Neural progenitor cell (in vitro differentiated cells): ENCODE data around the gene SPATA12. TPM values are rescaled to one million over a fixed set of nuclear protein-coding genes. Genes with fewer than 3 reads are reported as not detected.
A peak's percentile ranks its signal among the peaks of the same experiment; 100 is the strongest.

Source experiments
- DNase-seq: peaks from one replicate; pipeline ENCODE4 v3.0.0-alpha.2; 2016; ENCODE audit warnings: low spot score
- H2AFZ ChIP-seq: fragments of 200-600 bp; sonication (generic); replicated peaks from 2 replicates; pipeline ENCODE4 v1.6.1; 2016; ENCODE audit warnings: antibody characterized with exemption
- H3F3A ChIP-seq: fragments of 200-600 bp; sonication (generic); 2 replicates; pipeline ENCODE4 v1.6.1; 2016; ENCODE audit warnings: antibody characterized with exemption, low read depth
- H3K27ac ChIP-seq: fragments of 200-600 bp; sonication (generic); 2 replicates; pipeline ENCODE4 v1.5.1; 2016; ENCODE audit warnings: mild to moderate bottlenecking
- H3K27me3 ChIP-seq: fragments of 200-600 bp; sonication (generic); 2 replicates; pipeline ENCODE4 v1.6.1; 2016; ENCODE audit warnings: mild to moderate bottlenecking, moderate library complexity
- H3K36me3 ChIP-seq: fragments of 200-600 bp; sonication (generic); 2 replicates; pipeline ENCODE4 v1.5.1; 2016
- H3K4me1 ChIP-seq: fragments of 200-600 bp; sonication (generic); 2 replicates; pipeline ENCODE4 v1.6.1; 2016; ENCODE audit warnings: mixed run types
- H3K4me2 ChIP-seq: fragments of 200-600 bp; sonication (generic); 2 replicates; pipeline ENCODE4 v1.6.1; 2016
- H3K4me3 ChIP-seq: fragments of 200-600 bp; sonication (generic); 2 replicates; pipeline ENCODE4 v1.5.1; 2016
- H3K79me2 ChIP-seq: fragments of 200-600 bp; sonication (generic); 2 replicates; pipeline ENCODE4 v1.6.1; 2016; ENCODE audit warnings: low read depth
- H3K9ac ChIP-seq: fragments of 200-600 bp; sonication (generic); 2 replicates; pipeline ENCODE4 v1.6.1; 2016
- H3K9me3 ChIP-seq: fragments of 200-600 bp; sonication (generic); 2 replicates; pipeline ENCODE4 v1.5.1; 2016; ENCODE audit warnings: low read depth
- H4K20me1 ChIP-seq: fragments of 200-600 bp; sonication (generic); 2 replicates; pipeline ENCODE4 v1.6.1; 2016; ENCODE audit warnings: low read depth
- H3K27ac Mint-ChIP-seq: 3 replicates; pipeline ENCODE4 v1.8.0; 2021; ENCODE audit warnings: mixed read lengths
- H3K27me3 Mint-ChIP-seq: 2 replicates; pipeline ENCODE4 v1.8.0; 2022; ENCODE audit warnings: low read depth, mild to moderate bottlenecking, inconsistent platforms, moderate library complexity, mixed read lengths; ENCODE audit not compliant: insufficient read depth
- H3K36me3 Mint-ChIP-seq: 3 replicates; pipeline ENCODE4 v1.8.0; 2021; ENCODE audit warnings: mixed read lengths
- H3K4me1 Mint-ChIP-seq: 3 replicates; pipeline ENCODE4 v1.8.0; 2021; ENCODE audit warnings: mixed read lengths
- H3K4me3 Mint-ChIP-seq: 3 replicates; pipeline ENCODE4 v1.8.0; 2021; ENCODE audit warnings: mild to moderate bottlenecking, moderate library complexity, mixed read lengths
- H3K9me3 Mint-ChIP-seq: 3 replicates; pipeline ENCODE4 v1.8.0; 2020; ENCODE audit warnings: mixed read lengths
- EZH2 ChIP-seq: fragments of 200-600 bp; sonication (generic); IDR thresholded peaks from 2 replicates; pipeline ENCODE4 v1.6.1; 2017; ENCODE audit warnings: antibody characterized with exemption, mild to moderate bottlenecking, moderate library complexity
- EZH2phosphoT487 ChIP-seq: fragments of 200-600 bp; sonication (generic); IDR thresholded peaks from 2 replicates; pipeline ENCODE4 v1.6.1; 2017; ENCODE audit warnings: antibody characterized with exemption
- total RNA-seq: library from RNA; depleted of rRNA; stranded (reverse); fragments of >200 nt; gene quantifications from 2 replicates; pipeline ENCODE4 v1.2.3, GENCODE V29; 2015; ENCODE audit warnings: low replicate concordance
- TF ChIP-seq, protein P1 (sequence below): fragments of 200-600 bp; sonication (generic); IDR thresholded peaks from 2 replicates; pipeline ENCODE4 v1.5.1; 2017; ENCODE audit warnings: antibody characterized with exemption, mild to moderate bottlenecking

The SPATA12 gene
- total RNA-seq, 1 donor from 2014 or later, result 0.17 TPM

DNA sequence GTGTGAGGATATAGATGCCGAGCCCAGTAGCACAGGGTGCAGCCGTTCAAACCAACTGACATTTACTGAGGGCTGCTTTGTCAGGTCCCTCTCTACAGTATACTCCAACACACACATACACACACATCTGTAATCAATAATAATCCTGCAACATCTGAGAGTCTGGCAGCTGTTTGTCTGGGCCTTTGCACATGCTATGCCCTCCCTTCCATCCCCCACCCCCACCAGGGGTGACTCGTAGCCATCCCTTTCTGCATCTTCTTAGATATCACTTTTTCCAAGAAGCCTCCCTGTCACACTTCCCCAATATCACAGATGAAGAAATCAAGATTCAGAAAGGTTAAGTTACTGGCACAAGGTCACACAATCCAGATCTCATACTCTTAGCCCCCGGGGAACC is 13.7 kb downstream of the SPATA12 start:
- Mint-ChIP-seq H3K27ac (no peak overlapping the region), H3K4me3 (no peak overlapping the region), H3K4me1 (peaks cover 14% of the 10 kb centered on the region), H3K27me3 (peaks cover 7% of the 10 kb centered on the region), H3K9me3 (peaks cover 5% of the 10 kb centered on the region), H3K36me3 (peaks cover 11% of the 10 kb centered on the region)
- Histone ChIP-seq H3K9me3 (no peaks in the 10 kb centered on the region), H3K79me2 (no peaks in the 10 kb centered on the region), H3K4me2 (no peak overlapping the region), H3K27ac (no peak overlapping the region), H3K36me3 (no peaks in the 10 kb centered on the region), H3K27me3 (peaks cover 35% of the 10 kb centered on the region), H3K4me1 (no peaks in the 10 kb centered on the region), H2AFZ (no peak overlapping the region), H3K9ac (no peak overlapping the region), H4K20me1 (peaks cover 9% of the 10 kb centered on the region), H3K4me3 (no peak overlapping the region), H3F3A (peaks cover 9% of the 10 kb centered on the region)
- no peak for DNase-seq
- TF ChIP-seq EZH2 (no peak), EZH2phosphoT487 (no peak)
- TF ChIP-seq, protein P1, sequence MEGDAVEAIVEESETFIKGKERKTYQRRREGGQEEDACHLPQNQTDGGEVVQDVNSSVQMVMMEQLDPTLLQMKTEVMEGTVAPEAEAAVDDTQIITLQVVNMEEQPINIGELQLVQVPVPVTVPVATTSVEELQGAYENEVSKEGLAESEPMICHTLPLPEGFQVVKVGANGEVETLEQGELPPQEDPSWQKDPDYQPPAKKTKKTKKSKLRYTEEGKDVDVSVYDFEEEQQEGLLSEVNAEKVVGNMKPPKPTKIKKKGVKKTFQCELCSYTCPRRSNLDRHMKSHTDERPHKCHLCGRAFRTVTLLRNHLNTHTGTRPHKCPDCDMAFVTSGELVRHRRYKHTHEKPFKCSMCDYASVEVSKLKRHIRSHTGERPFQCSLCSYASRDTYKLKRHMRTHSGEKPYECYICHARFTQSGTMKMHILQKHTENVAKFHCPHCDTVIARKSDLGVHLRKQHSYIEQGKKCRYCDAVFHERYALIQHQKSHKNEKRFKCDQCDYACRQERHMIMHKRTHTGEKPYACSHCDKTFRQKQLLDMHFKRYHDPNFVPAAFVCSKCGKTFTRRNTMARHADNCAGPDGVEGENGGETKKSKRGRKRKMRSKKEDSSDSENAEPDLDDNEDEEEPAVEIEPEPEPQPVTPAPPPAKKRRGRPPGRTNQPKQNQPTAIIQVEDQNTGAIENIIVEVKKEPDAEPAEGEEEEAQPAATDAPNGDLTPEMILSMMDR, result no peak

DNA sequence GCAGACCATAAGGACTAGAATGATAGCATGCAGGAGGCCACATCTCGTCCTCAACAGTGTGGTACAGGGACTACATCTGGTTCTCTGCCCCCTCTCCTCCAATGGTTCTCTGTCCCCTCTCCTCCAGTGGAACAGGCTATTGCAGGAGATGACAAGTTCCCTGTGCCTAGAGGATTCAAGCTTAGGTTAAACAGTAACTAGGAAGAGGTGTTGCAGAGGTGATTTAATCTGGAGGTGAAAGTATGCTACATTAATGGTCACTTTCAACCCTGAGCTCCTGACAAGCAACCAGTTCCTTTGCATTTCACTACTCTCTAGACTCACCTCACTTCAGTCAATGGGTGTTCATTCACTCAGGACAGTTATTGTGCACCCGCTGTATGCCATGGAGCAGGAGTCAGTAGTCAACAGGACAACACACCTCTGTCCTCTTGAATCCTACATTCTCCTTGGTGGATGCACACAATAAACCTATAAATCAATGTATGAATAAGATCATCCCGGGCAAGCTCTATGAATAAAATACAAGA is 16.0 kb downstream of the SPATA12 start:
- no peaks in the 10 kb centered on the region for H3K9me3 ChIP-seq
- peaks cover 15% of the 10 kb centered on the region for H4K20me1 ChIP-seq
- no peak overlapping the region for H3K27ac Mint-ChIP-seq
- H3K9ac ChIP-seq, result no peak overlapping the region
- H3K36me3 ChIP-seq, result no peaks in the 10 kb centered on the region
- peaks cover 2% of the 10 kb centered on the region for H3K9me3 Mint-ChIP-seq
- H2AFZ ChIP-seq, result no peak overlapping the region
- peaks cover 59% of the 10 kb centered on the region for H3K27me3 ChIP-seq
- no peak overlapping the region for H3K4me2 ChIP-seq
- H3K4me3 ChIP-seq, result no peak overlapping the region
- H3K4me3 Mint-ChIP-seq, result no peak overlapping the region
- peaks cover 4% of the 10 kb centered on the region for H3K4me1 ChIP-seq
- no peak overlapping the region for H3K27ac ChIP-seq
- TF ChIP-seq EZH2phosphoT487, result no peak
- TF ChIP-seq, protein P1, result no peak
- no peaks in the 10 kb centered on the region for H3K79me2 ChIP-seq
- peaks cover 7% of the 10 kb centered on the region for H3K27me3 Mint-ChIP-seq
- peaks cover 23% of the 10 kb centered on the region for H3F3A ChIP-seq
- peaks cover 11% of the 10 kb centered on the region for H3K36me3 Mint-ChIP-seq
- peaks cover 19% of the 10 kb centered on the region for H3K4me1 Mint-ChIP-seq
- no peak for DNase-seq

DNA sequence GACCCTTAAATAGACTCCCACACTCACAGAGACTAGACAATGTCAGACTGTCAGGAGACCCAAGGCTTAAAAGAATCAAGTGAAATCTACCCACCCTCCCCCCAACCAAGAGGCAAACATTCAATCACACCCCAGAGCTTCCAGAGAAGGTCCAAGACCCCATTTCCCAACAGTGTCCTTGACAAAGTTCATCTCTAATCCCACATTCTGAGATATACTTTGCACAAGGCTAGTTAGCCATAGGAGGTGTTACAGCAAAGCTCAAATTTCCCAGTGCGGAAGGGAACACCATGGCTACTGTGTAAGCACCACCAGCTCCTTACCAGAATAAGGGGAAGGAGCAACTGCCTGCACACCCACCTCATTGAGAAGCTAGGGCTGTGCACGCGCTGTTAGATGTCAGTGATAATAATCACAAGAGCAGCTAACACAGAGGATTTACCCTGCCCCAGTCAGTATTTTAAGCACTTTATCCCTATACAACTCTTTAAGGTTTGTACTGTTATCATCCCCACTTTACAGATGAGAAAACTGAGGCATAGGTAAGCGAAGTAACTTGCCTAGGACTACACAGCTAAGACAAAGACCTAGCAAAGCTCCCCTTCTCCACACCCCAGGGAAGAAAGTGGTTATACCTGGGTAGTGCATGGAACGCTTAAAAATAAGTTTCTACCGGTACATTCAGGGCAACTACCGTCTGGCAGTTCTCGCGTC is 17.3 kb downstream of the SPATA12 start:
- H3K9ac ChIP-seq, result no peak overlapping the region
- Mint-ChIP-seq H3K36me3 (peaks cover 11% of the 10 kb centered on the region), H3K27me3 (peaks cover 7% of the 10 kb centered on the region), H3K4me3 (peak overlapping the region; percentile 83), H3K27ac (no peak overlapping the region), H3K9me3 (no peaks in the 10 kb centered on the region), H3K4me1 (peaks cover 19% of the 10 kb centered on the region)
- H3F3A ChIP-seq, result peaks cover 23% of the 10 kb centered on the region
- peak overlapping the region; percentile 96 for H3K4me2 ChIP-seq
- no peak for TF ChIP-seq EZH2phosphoT487
- TF ChIP-seq, protein P1, result no peak
- TF ChIP-seq EZH2, result no peak
- H3K27ac ChIP-seq, result no peak overlapping the region
- peak overlapping the region; percentile 89 for H2AFZ ChIP-seq
- H3K27me3 ChIP-seq, result peaks cover 65% of the 10 kb centered on the region
- peak overlapping the region; percentile 76 for H3K4me3 ChIP-seq
- no peaks in the 10 kb centered on the region for H3K36me3 ChIP-seq
- peaks cover 4% of the 10 kb centered on the region for H3K4me1 ChIP-seq
- no peaks in the 10 kb centered on the region for H3K79me2 ChIP-seq
- H4K20me1 ChIP-seq, result peaks cover 15% of the 10 kb centered on the region
- no peaks in the 10 kb centered on the region for H3K9me3 ChIP-seq
- no peak for DNase-seq
